ENCODE data around the gene DLEC1. TPM values are rescaled to one million over a fixed set of nuclear protein-coding genes. Genes with fewer than 3 reads are reported as not detected.

Gene DLEC1
- total and polyA plus RNA-seq, 2 experiments from 2014 or later: 0.15 TPM; not detected in 1

DNA sequence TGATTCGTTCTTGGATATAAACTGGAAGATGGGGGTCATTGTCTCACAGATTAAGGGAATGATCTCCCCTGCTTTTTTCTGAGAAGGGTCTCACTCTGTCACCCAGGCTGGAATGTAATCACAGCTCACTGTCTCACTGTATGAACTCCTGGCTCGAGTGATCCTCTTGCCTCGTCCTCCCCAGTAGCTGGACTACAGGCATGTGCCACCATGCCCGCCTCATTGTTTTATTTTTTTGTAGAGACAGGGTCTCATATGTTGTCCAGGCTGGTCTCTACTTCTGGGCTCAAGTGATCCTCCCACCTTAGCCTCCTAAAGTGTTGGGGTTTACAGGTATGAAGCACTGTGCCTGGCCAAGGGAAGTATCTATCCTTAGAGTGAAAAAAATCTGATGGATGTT, 131.7 kb downstream of the DLEC1 start:
- Histone ChIP-seq H3K4me2 (ENCODE audit: unreplicated experiment) (no peak overlapping the region), H3K9ac (no peak overlapping the region), H3K27me3 (replicated peaks; ENCODE audit: insufficient read depth) (no peaks in the 10 kb centered on the region), H3F3A (ENCODE audit: insufficient read depth) (peaks cover 69% of the 10 kb centered on the region), H3K9me3 (ENCODE audit: low read depth) (no peaks in the 10 kb centered on the region), H3K4me1 (ENCODE audit: insufficient read depth) (peaks cover 60% of the 10 kb centered on the region), H4K20me1 (ENCODE audit: insufficient read depth) (peaks cover 27% of the 10 kb centered on the region), H3K79me2 (ENCODE audit: insufficient read depth) (peaks cover 97% of the 10 kb centered on the region), H3K9me2 (ENCODE audit: insufficient read depth) (no peaks in the 10 kb centered on the region), H2AFZ (no peak overlapping the region), H3K4me3 (no peak overlapping the region), H3K36me3 (ENCODE audit: low read depth) (no peaks in the 10 kb centered on the region), H3K27ac (no peak overlapping the region)
- in situ Hi-C loops (cut with MboI): no loop called here
- DNase-seq: no peak
- 82 to 89% methylated on average over 4 of the region's 4 CpGs for WGBS, 2 experiments (ENCODE audit: low coverage in 1 of 2, low lambda C conversion rate in 2 of 2, missing lambda C conversion rate in 2 of 2)
- TF ChIP-seq EZH2 (IDR thresholded peaks at IDR 0.05; ENCODE audit: insufficient read depth, poor library complexity, severe bottlenecking) (no peak), EZH2phosphoT487 (IDR thresholded peaks at IDR 0.05; ENCODE audit: insufficient read depth, low read depth) (no peak)

DNA sequence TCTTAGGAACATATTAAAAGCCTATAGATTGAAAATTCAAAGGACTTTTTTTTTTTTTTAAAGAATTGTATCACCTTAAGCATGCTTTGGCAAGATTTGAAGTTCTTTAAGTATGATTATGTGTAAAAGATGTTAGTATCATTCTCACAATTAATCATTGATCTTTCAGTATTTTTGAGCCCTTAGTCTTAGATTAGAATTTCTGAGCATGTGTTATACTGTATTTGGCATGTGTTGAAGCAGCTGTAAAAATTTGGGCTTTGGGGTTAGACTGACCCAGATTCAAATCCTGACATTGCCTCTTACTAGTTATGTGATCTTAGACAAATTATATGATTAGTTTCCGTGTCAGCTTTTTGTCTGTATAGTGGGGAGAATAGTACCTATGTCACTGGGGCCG, 132.6 kb downstream of the DLEC1 start:
- TF ChIP-seq EZH2 (IDR thresholded peaks at IDR 0.05; ENCODE audit: insufficient read depth, poor library complexity, severe bottlenecking): no peak
- no peak for TF ChIP-seq EZH2phosphoT487 (IDR thresholded peaks at IDR 0.05; ENCODE audit: insufficient read depth, low read depth)
- peaks cover 57% of the 10 kb centered on the region for H3K4me1 ChIP-seq (ENCODE audit: insufficient read depth)
- no peaks in the 10 kb centered on the region for H3K9me3 ChIP-seq (ENCODE audit: low read depth)
- H3K9me2 ChIP-seq (ENCODE audit: insufficient read depth): no peaks in the 10 kb centered on the region
- no peak overlapping the region for H3K4me3 ChIP-seq
- H3K27me3 ChIP-seq (replicated peaks; ENCODE audit: insufficient read depth): no peaks in the 10 kb centered on the region
- H3K9ac ChIP-seq: no peak overlapping the region
- peaks cover 97% of the 10 kb centered on the region for H3K79me2 ChIP-seq (ENCODE audit: insufficient read depth)
- H2AFZ ChIP-seq: no peak overlapping the region
- no peaks in the 10 kb centered on the region for H3K36me3 ChIP-seq (ENCODE audit: low read depth)
- in situ Hi-C loops (cut with MboI): no loop called here
- no peak overlapping the region for H3K4me2 ChIP-seq (ENCODE audit: unreplicated experiment)
- peaks cover 78% of the 10 kb centered on the region for H3F3A ChIP-seq (ENCODE audit: insufficient read depth)
- no peak for DNase-seq
- H3K27ac ChIP-seq: no peak overlapping the region
- WGBS, 2 experiments (ENCODE audit: low coverage in 1 of 2, low lambda C conversion rate in 2 of 2, missing lambda C conversion rate in 2 of 2): 98 to 99% methylated on average over 2 of the region's 2 CpGs
- peaks cover 31% of the 10 kb centered on the region for H4K20me1 ChIP-seq (ENCODE audit: insufficient read depth)

Small RNAs within 50 kb of the gene (small RNA-seq; reads per million reads assigned to genes)
- gene RF00019 (ENCODE audit: low read depth, low replicate concordance): not detected

Other genes with a start within 250 kb of the DLEC1 start
- 22.9 and 33.4 TPM in 2 replicates for gene CTDSPL, start 177.3 kb upstream of the DLEC1 start, total RNA-seq (2014; rRNA removed; shearing (Covaris generic))
- gene CTDSPL, start 177.3 kb upstream of the DLEC1 start, polyA plus RNA-seq (2016; fragmentation: Nextera tagmentation; extraction: Ambion mirVana): 6.0 and 7.1 TPM in 2 replicates
- 6.6 and 12.4 TPM in 2 replicates for gene VILL, start 48.4 kb upstream of the DLEC1 start, total RNA-seq (2014; rRNA removed; shearing (Covaris generic))
- 2.8 and 2.9 TPM in 2 replicates for gene VILL, start 48.4 kb upstream of the DLEC1 start, polyA plus RNA-seq (2016; fragmentation: Nextera tagmentation; extraction: Ambion mirVana)
- 18.8 and 20.2 TPM in 2 replicates for gene PLCD1, start 9.6 kb upstream of the DLEC1 start, total RNA-seq (2014; rRNA removed; shearing (Covaris generic))
- 19.6 and 21.4 TPM in 2 replicates for gene PLCD1, start 9.6 kb upstream of the DLEC1 start, polyA plus RNA-seq (2016; fragmentation: Nextera tagmentation; extraction: Ambion mirVana)
- gene ACAA1, start 97.9 kb downstream of the DLEC1 start, total RNA-seq (2014; rRNA removed; shearing (Covaris generic)): 18.7 and 32.9 TPM in 2 replicates
- 49.3 and 50.5 TPM in 2 replicates for gene ACAA1, start 97.9 kb downstream of the DLEC1 start, polyA plus RNA-seq (2016; fragmentation: Nextera tagmentation; extraction: Ambion mirVana)
- 6.7 and 8.6 TPM in 2 replicates for gene MYD88, start 99.5 kb downstream of the DLEC1 start, total RNA-seq (2014; rRNA removed; shearing (Covaris generic))
- 32.1 and 33.3 TPM in 2 replicates for gene MYD88, start 99.5 kb downstream of the DLEC1 start, polyA plus RNA-seq (2016; fragmentation: Nextera tagmentation; extraction: Ambion mirVana)
- gene OXSR1, start 126.3 kb downstream of the DLEC1 start, total RNA-seq (2014; rRNA removed; shearing (Covaris generic)): 29.5 and 40.0 TPM in 2 replicates
- gene OXSR1, start 126.3 kb downstream of the DLEC1 start, polyA plus RNA-seq (2016; fragmentation: Nextera tagmentation; extraction: Ambion mirVana): 15.0 and 17.1 TPM in 2 replicates
- 0.38 and 0.86 TPM in 2 replicates for gene SLC22A13, start 226.6 kb downstream of the DLEC1 start, total RNA-seq (2014; rRNA removed; shearing (Covaris generic))
- gene SLC22A13, start 226.6 kb downstream of the DLEC1 start, polyA plus RNA-seq (2016; fragmentation: Nextera tagmentation; extraction: Ambion mirVana): not detected in 2 replicates
- not detected in 2 replicates for gene SLC22A14, start 243.1 kb downstream of the DLEC1 start, total RNA-seq (2014; rRNA removed; shearing (Covaris generic))
- gene SLC22A14, start 243.1 kb downstream of the DLEC1 start, polyA plus RNA-seq (2016; fragmentation: Nextera tagmentation; extraction: Ambion mirVana): 0.08 TPM in 1 of 2 replicates, not detected in the other